ENCODE results near the gene LRP1B.

LRP1B gene

GRCh38 chr2:140481136-140481535 is 1649.7 kb downstream of the LRP1B start:
- Histone ChIP-seq H3K9me3 (ENCODE audit: control insufficient read depth, low read length) (no peaks in the 10 kb centered on the region), H3K27me3 (replicated peaks; ENCODE audit: control insufficient read depth, insufficient read depth, low read length) (no peaks in the 10 kb centered on the region), H3K4me3 (ENCODE audit: low read length) (no peak overlapping the region), H3K4me1 (ENCODE audit: control insufficient read depth, insufficient read depth, low read length) (peaks cover 4% of the 10 kb centered on the region), H3K9ac (ENCODE audit: low read length) (no peak overlapping the region), H3K36me3 (ENCODE audit: control insufficient read depth, insufficient read depth, low read length, severe bottlenecking) (no peaks in the 10 kb centered on the region)
- DNase-seq (ENCODE audit: low read depth), result peak; percentile 7

- Histone ChIP-seq H3K9me3 (ENCODE audit: control insufficient read depth, low read length) (no peaks in the 10 kb centered on the region), H3K27me3 (replicated peaks; ENCODE audit: control insufficient read depth, insufficient read depth, low read length) (no peaks in the 10 kb centered on the region), H3K36me3 (ENCODE audit: control insufficient read depth, insufficient read depth, low read length, severe bottlenecking) (no peaks in the 10 kb centered on the region), H3K4me3 (ENCODE audit: low read length) (no peak overlapping the region), H3K9ac (ENCODE audit: low read length) (no peak overlapping the region), H3K4me1 (ENCODE audit: control insufficient read depth, insufficient read depth, low read length) (no peaks in the 10 kb centered on the region)
- no peak for DNase-seq (ENCODE audit: low read depth)
These were observed 1657.0 kb downstream of the LRP1B start for GRCh38 chr2:140473851-140474250.

- Histone ChIP-seq H3K27me3 (replicated peaks; ENCODE audit: control insufficient read depth, insufficient read depth, low read length) (no peaks in the 10 kb centered on the region), H3K4me3 (ENCODE audit: low read length) (no peak overlapping the region), H3K9me3 (ENCODE audit: control insufficient read depth, low read length) (no peaks in the 10 kb centered on the region), H3K36me3 (ENCODE audit: control insufficient read depth, insufficient read depth, low read length, severe bottlenecking) (no peaks in the 10 kb centered on the region), H3K9ac (ENCODE audit: low read length) (no peak overlapping the region), H3K4me1 (ENCODE audit: control insufficient read depth, insufficient read depth, low read length) (no peaks in the 10 kb centered on the region)
- peak; percentile 58 for DNase-seq (ENCODE audit: low read depth)
These were observed 1658.1 kb downstream of the LRP1B start for GRCh38 chr2:140472676-140473075.

DNA sequence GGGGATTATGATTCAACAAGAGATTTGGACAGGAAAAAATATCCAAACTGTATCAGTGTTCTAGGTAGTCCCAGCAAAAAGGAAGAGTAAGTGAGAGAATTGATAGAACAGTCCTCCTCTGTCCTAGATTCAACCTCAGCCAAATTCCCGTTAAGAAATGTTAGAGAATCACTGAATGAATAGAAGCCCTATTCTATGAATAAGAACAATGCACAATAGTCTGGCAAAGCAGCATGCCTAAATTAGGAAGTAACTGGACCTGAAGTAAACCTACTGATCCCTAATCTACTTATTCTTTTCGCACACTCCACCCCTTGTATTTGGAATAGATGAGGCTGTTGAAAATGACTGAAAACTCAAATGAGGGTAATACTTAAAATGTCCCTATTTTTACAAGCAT is 1665.5 kb downstream of the LRP1B start:
- Histone ChIP-seq H3K36me3 (ENCODE audit: control insufficient read depth, insufficient read depth, low read length, severe bottlenecking) (no peaks in the 10 kb centered on the region), H3K9ac (ENCODE audit: low read length) (no peak overlapping the region), H3K4me1 (ENCODE audit: control insufficient read depth, insufficient read depth, low read length) (no peaks in the 10 kb centered on the region), H3K9me3 (ENCODE audit: control insufficient read depth, low read length) (no peaks in the 10 kb centered on the region), H3K4me3 (ENCODE audit: low read length) (no peak overlapping the region), H3K27me3 (replicated peaks; ENCODE audit: control insufficient read depth, insufficient read depth, low read length) (no peaks in the 10 kb centered on the region)
- DNase-seq (ENCODE audit: low read depth), result no peak

GRCh38 chr2:140462990-140463389 is 1667.8 kb downstream of the LRP1B start:
- Histone ChIP-seq H3K27me3 (replicated peaks; ENCODE audit: control insufficient read depth, insufficient read depth, low read length) (no peaks in the 10 kb centered on the region), H3K4me3 (ENCODE audit: low read length) (no peak overlapping the region), H3K9ac (ENCODE audit: low read length) (no peak overlapping the region), H3K4me1 (ENCODE audit: control insufficient read depth, insufficient read depth, low read length) (no peaks in the 10 kb centered on the region), H3K36me3 (ENCODE audit: control insufficient read depth, insufficient read depth, low read length, severe bottlenecking) (no peaks in the 10 kb centered on the region), H3K9me3 (ENCODE audit: control insufficient read depth, low read length) (no peaks in the 10 kb centered on the region)
- no peak for DNase-seq (ENCODE audit: low read depth)

GRCh38 chr2:140457483-140457882 is 1673.3 kb downstream of the LRP1B start:
- DNase-seq (ENCODE audit: low read depth), result peak; percentile 3
- H3K4me3 ChIP-seq (ENCODE audit: low read length), result no peak overlapping the region
- H3K27me3 ChIP-seq (replicated peaks; ENCODE audit: control insufficient read depth, insufficient read depth, low read length), result no peaks in the 10 kb centered on the region
- H3K9me3 ChIP-seq (ENCODE audit: control insufficient read depth, low read length), result no peaks in the 10 kb centered on the region
- no peak overlapping the region for H3K9ac ChIP-seq (ENCODE audit: low read length)
- peaks cover 6% of the 10 kb centered on the region for H3K4me1 ChIP-seq (ENCODE audit: control insufficient read depth, insufficient read depth, low read length)
- H3K36me3 ChIP-seq (ENCODE audit: control insufficient read depth, insufficient read depth, low read length, severe bottlenecking), result no peaks in the 10 kb centered on the region

- H3K36me3 ChIP-seq (ENCODE audit: control insufficient read depth, insufficient read depth, low read length, severe bottlenecking), result no peaks in the 10 kb centered on the region
- DNase-seq (ENCODE audit: low read depth), result no peak
These were observed 1675.5 kb downstream of the LRP1B start for GRCh38 chr2:140455315-140455714.

DNA sequence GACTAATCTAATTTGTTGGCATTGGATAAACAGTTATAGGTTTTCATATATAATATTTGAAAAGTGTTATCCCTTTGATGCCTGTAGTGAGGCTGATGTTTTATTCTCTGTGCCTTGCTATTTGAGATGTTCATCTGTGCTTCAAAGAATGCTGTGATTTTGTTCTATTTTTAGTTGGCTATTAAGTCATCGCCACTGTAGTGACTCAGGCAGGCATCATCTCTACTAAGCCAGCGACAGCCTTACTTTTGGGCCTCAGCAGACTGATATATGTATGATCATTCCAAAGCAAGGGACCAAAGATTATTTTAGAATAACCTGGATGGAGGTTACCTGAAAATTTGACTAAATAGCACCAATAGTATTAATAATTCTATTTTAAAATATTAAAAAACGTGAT is 1676.1 kb downstream of the LRP1B start:
- no peak overlapping the region for H3K4me3 ChIP-seq (ENCODE audit: low read length)
- H3K4me1 ChIP-seq (ENCODE audit: control insufficient read depth, insufficient read depth, low read length), result peaks cover 6% of the 10 kb centered on the region
- peak; percentile 69 for DNase-seq (ENCODE audit: low read depth)
- no peaks in the 10 kb centered on the region for H3K9me3 ChIP-seq (ENCODE audit: control insufficient read depth, low read length)
- H3K36me3 ChIP-seq (ENCODE audit: control insufficient read depth, insufficient read depth, low read length, severe bottlenecking), result no peaks in the 10 kb centered on the region
- no peaks in the 10 kb centered on the region for H3K27me3 ChIP-seq (replicated peaks; ENCODE audit: control insufficient read depth, insufficient read depth, low read length)
- no peak overlapping the region for H3K9ac ChIP-seq (ENCODE audit: low read length)

More at GRCh38 chr2:140455315-140455714, 1675.5 kb downstream of the LRP1B start:
- Histone ChIP-seq H3K9ac (ENCODE audit: low read length) (no peak overlapping the region), H3K4me3 (ENCODE audit: low read length) (no peak overlapping the region), H3K4me1 (ENCODE audit: control insufficient read depth, insufficient read depth, low read length) (peaks cover 6% of the 10 kb centered on the region), H3K9me3 (ENCODE audit: control insufficient read depth, low read length) (no peaks in the 10 kb centered on the region), H3K27me3 (replicated peaks; ENCODE audit: control insufficient read depth, insufficient read depth, low read length) (no peaks in the 10 kb centered on the region)

GRCh38 chr2:140451324-140451723 is 1679.5 kb downstream of the LRP1B start:
- H3K4me3 ChIP-seq (ENCODE audit: low read length), result no peak overlapping the region
- H3K4me1 ChIP-seq (ENCODE audit: control insufficient read depth, insufficient read depth, low read length), result peaks cover 6% of the 10 kb centered on the region
- H3K9ac ChIP-seq (ENCODE audit: low read length), result no peak overlapping the region
- no peaks in the 10 kb centered on the region for H3K36me3 ChIP-seq (ENCODE audit: control insufficient read depth, insufficient read depth, low read length, severe bottlenecking)
- no peaks in the 10 kb centered on the region for H3K27me3 ChIP-seq (replicated peaks; ENCODE audit: control insufficient read depth, insufficient read depth, low read length)
- H3K9me3 ChIP-seq (ENCODE audit: control insufficient read depth, low read length), result no peaks in the 10 kb centered on the region
- DNase-seq (ENCODE audit: low read depth), result no peak

- Histone ChIP-seq H3K4me1 (ENCODE audit: control insufficient read depth, insufficient read depth, low read length) (no peaks in the 10 kb centered on the region), H3K9ac (ENCODE audit: low read length) (no peak overlapping the region), H3K36me3 (ENCODE audit: control insufficient read depth, insufficient read depth, low read length, severe bottlenecking) (no peaks in the 10 kb centered on the region), H3K9me3 (ENCODE audit: control insufficient read depth, low read length) (no peaks in the 10 kb centered on the region), H3K4me3 (ENCODE audit: low read length) (no peak overlapping the region), H3K27me3 (replicated peaks; ENCODE audit: control insufficient read depth, insufficient read depth, low read length) (no peaks in the 10 kb centered on the region)
- DNase-seq (ENCODE audit: low read depth), result no peak
These were observed 1688.5 kb downstream of the LRP1B start for GRCh38 chr2:140442319-140442718.

DNA sequence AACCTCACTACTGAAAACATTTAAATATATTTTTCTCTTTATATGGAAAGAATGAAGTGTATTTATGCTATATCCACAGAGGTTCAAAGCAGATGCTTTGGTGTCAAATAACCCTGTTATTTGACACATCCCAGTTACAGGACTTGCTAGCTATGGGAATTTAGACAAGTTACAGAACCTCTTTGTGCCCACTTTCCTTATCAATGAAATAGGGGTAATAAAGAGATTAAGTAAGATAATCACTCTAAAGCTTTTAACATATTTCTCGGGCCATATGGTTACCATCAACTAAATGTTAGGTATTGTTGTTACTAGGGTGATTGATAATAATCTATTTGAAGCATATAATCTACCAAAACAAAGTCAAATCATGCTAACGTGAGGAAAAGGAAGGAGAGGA is 1690.0 kb downstream of the LRP1B start:
- Histone ChIP-seq H3K27me3 (replicated peaks; ENCODE audit: control insufficient read depth, insufficient read depth, low read length) (no peaks in the 10 kb centered on the region), H3K9me3 (ENCODE audit: control insufficient read depth, low read length) (no peaks in the 10 kb centered on the region), H3K36me3 (ENCODE audit: control insufficient read depth, insufficient read depth, low read length, severe bottlenecking) (no peaks in the 10 kb centered on the region), H3K4me3 (ENCODE audit: low read length) (no peak overlapping the region), H3K9ac (ENCODE audit: low read length) (no peak overlapping the region), H3K4me1 (ENCODE audit: control insufficient read depth, insufficient read depth, low read length) (no peaks in the 10 kb centered on the region)
- DNase-seq (ENCODE audit: low read depth), result no peak

- DNase-seq (ENCODE audit: low read depth), result no peak
- Histone ChIP-seq H3K36me3 (ENCODE audit: control insufficient read depth, insufficient read depth, low read length, severe bottlenecking) (no peaks in the 10 kb centered on the region), H3K4me3 (ENCODE audit: low read length) (no peak overlapping the region), H3K4me1 (ENCODE audit: control insufficient read depth, insufficient read depth, low read length) (no peaks in the 10 kb centered on the region), H3K27me3 (replicated peaks; ENCODE audit: control insufficient read depth, insufficient read depth, low read length) (no peaks in the 10 kb centered on the region), H3K9ac (ENCODE audit: low read length) (no peak overlapping the region), H3K9me3 (ENCODE audit: control insufficient read depth, low read length) (no peaks in the 10 kb centered on the region)
These were observed 1693.9 kb downstream of the LRP1B start for GRCh38 chr2:140436936-140437335.
